HepG2 (cell line): ENCODE measurements around the gene SPNS3. TPM values are rescaled to one million over a fixed set of nuclear protein-coding genes. Genes with fewer than 3 reads are reported as not detected.

Experiments
- ATRX ChIP-seq: sonication (generic); formaldehyde crosslinking; IDR thresholded peaks from 2 replicates; pipeline ENCODE4 v1.4.0; 2020; ENCODE audit warnings: missing genetic modification reagents, borderline replicate concordance
- EP300 ChIP-seq, 3 experiments: sonication (generic) in 1 of 3; formaldehyde crosslinking in 1 of 3; IDR thresholded peaks; 2 replicates each; pipeline versions ENCODE4 v1.5.1 to v1.6.1; 2011 to 2020; ENCODE audit warnings: low read depth in 2 of 3, low read length in 2 of 3, borderline replicate concordance in 1 of 3, improper control_type of control experiment in 1 of 3, mild to moderate bottlenecking in 1 of 3, missing genetic modification reagents in 1 of 3, moderate library complexity in 1 of 3
- ETV5 ChIP-seq: IDR thresholded peaks from 2 replicates; pipeline ENCODE4 v1.6.1; 2018; ENCODE audit warnings: missing biosample characterization, missing genetic modification reagents, inconsistent platforms, borderline replicate concordance
- FOXC1 ChIP-seq: sonication (generic); formaldehyde crosslinking; IDR thresholded peaks from 2 replicates; pipeline ENCODE4 v1.8.0; 2022; ENCODE audit warnings: mild to moderate bottlenecking, missing genetic modification reagents, borderline replicate concordance
- HNRNPL ChIP-seq: fragments of 200-400 bp; formaldehyde crosslinking; IDR thresholded peaks from 2 replicates; pipeline ENCODE4 v1.6.1; 2017; ENCODE audit warnings: mild to moderate bottlenecking, low read depth, low read length
- MED8 ChIP-seq: sonication (generic); formaldehyde crosslinking; IDR thresholded peaks from 2 replicates; pipeline ENCODE4 v1.8.1; 2023; ENCODE audit warnings: mild to moderate bottlenecking, missing genetic modification reagents; ENCODE audit not compliant: insufficient replicate concordance
- MIER3 ChIP-seq: IDR thresholded peaks from 2 replicates; pipeline ENCODE4 v1.6.1; 2016; ENCODE audit warnings: missing compliant biosample characterization, borderline replicate concordance
- MTA1 ChIP-seq: sonication (generic); formaldehyde crosslinking; IDR thresholded peaks from 2 replicates; pipeline ENCODE4 v1.4.0; 2020; ENCODE audit warnings: missing genetic modification reagents, mild to moderate bottlenecking, borderline replicate concordance
- MYPOP ChIP-seq: sonication (generic); formaldehyde crosslinking; IDR thresholded peaks from 2 replicates; pipeline ENCODE4 v1.8.1; 2023; ENCODE audit warnings: mild to moderate bottlenecking, moderate library complexity, missing genetic modification reagents
- NFE2 ChIP-seq: sonication (generic); formaldehyde crosslinking; IDR thresholded peaks from 2 replicates; pipeline ENCODE4 v1.4.0; 2020; ENCODE audit warnings: missing genetic modification reagents
- NR2F1 ChIP-seq, 2 experiments: fragments of 450-650 bp in 1 of 2; formaldehyde crosslinking in 1 of 2; IDR thresholded peaks; 2 replicates each; pipeline versions ENCODE4 v1.5.0 to v1.6.1; 2016 to 2020; ENCODE audit warnings: mild to moderate bottlenecking in 1 of 2, missing compliant biosample characterization in 1 of 2, missing genetic modification reagents in 1 of 2, moderate library complexity in 1 of 2
- PAX8 ChIP-seq: sonication (generic); formaldehyde crosslinking; IDR thresholded peaks from 2 replicates; pipeline ENCODE4 v1.8.0; 2022; ENCODE audit warnings: mild to moderate bottlenecking, missing genetic modification reagents, borderline replicate concordance
- PCBP1 ChIP-seq: fragments of 200-400 bp; formaldehyde crosslinking; IDR thresholded peaks from 2 replicates; pipeline ENCODE4 v1.6.1; 2017; ENCODE audit warnings: mild to moderate bottlenecking, low read depth, low read length, borderline replicate concordance
- PHF21A ChIP-seq: sonication (generic); formaldehyde crosslinking; IDR thresholded peaks from 2 replicates; pipeline ENCODE4 v1.5.0; 2020; ENCODE audit warnings: mild to moderate bottlenecking, missing genetic modification reagents
- RARA ChIP-seq: IDR thresholded peaks from 2 replicates; pipeline ENCODE4 v1.6.1; 2016; ENCODE audit warnings: missing genetic modification reagents, missing compliant biosample characterization
- REPIN1 ChIP-seq: sonication (generic); formaldehyde crosslinking; IDR thresholded peaks from 2 replicates; pipeline ENCODE4 v1.8.0; 2022; ENCODE audit warnings: missing genetic modification reagents, low read depth, mild to moderate bottlenecking, borderline replicate concordance
- RFXAP ChIP-seq: sonication (generic); formaldehyde crosslinking; IDR thresholded peaks from 2 replicates; pipeline ENCODE4 v1.4.0; 2020; ENCODE audit warnings: missing genetic modification reagents, borderline replicate concordance
- SIN3B ChIP-seq: fragments of 150-350 bp; IDR thresholded peaks from 2 replicates; pipeline ENCODE4 v1.6.1; 2014; ENCODE audit warnings: low read length
- SOX5 ChIP-seq: IDR thresholded peaks from 2 replicates; pipeline ENCODE4 v1.6.1; 2016; ENCODE audit warnings: borderline replicate concordance
- TARDBP ChIP-seq: sonication (generic); formaldehyde crosslinking; IDR thresholded peaks from 2 replicates; pipeline ENCODE4 v1.8.0; 2022; ENCODE audit warnings: mild to moderate bottlenecking, missing genetic modification reagents
- TERF1 ChIP-seq: sonication (generic); formaldehyde crosslinking; IDR thresholded peaks from 2 replicates; pipeline ENCODE4 v1.8.0; 2022; ENCODE audit warnings: mild to moderate bottlenecking, missing genetic modification reagents, moderate library complexity
- TMF1 ChIP-seq: sonication (generic); formaldehyde crosslinking; IDR thresholded peaks from 2 replicates; pipeline ENCODE4 v1.8.1; 2022; ENCODE audit warnings: low read depth, missing genetic modification reagents
- TOPORS ChIP-seq: sonication (generic); formaldehyde crosslinking; IDR thresholded peaks from 2 replicates; pipeline ENCODE4 v1.8.0; 2023; ENCODE audit warnings: mild to moderate bottlenecking, missing genetic modification reagents
- ZFY ChIP-seq: sonication (generic); formaldehyde crosslinking; IDR thresholded peaks from 2 replicates; pipeline ENCODE4 v1.4.0; 2020; ENCODE audit warnings: missing genetic modification reagents
- ZNF543 ChIP-seq: sonication (generic); formaldehyde crosslinking; IDR thresholded peaks from 2 replicates; pipeline ENCODE4 v1.4.0; 2020; ENCODE audit warnings: mild to moderate bottlenecking, missing genetic modification reagents
- polyA plus RNA-seq, 8 experiments: library from polyadenylated mRNA; depleted of rRNA in 3 of 8; stranded (reverse) in 7 of 8; unstranded in 1 of 8; fragments of >200 nt; fragmentation: Illumina TruSeq in 4 of 8; extraction: Trizol in 4 of 8; gene quantifications; 2 replicates each; pipeline versions ENCODE4 v1.2.1 to v1.2.3, GENCODE V29; 2011 to 2016; ENCODE audit warnings: low read depth in 4 of 8, missing spikeins in 1 of 8, mixed read lengths in 1 of 8; ENCODE audit not compliant: insufficient read depth in 1 of 8
- total RNA-seq, 5 experiments: library from RNA; depleted of rRNA; stranded (reverse); fragments of >200 nt; fragmentation: Illumina TruSeq; extraction: Trizol; gene quantifications; 2 replicates each; pipeline ENCODE4 v1.2.3, GENCODE V29; 2016; ENCODE audit warnings: low read depth in 1 of 5
- TF ChIP-seq, protein P1 (sequence below): sonication (generic); formaldehyde crosslinking; IDR thresholded peaks from 2 replicates; pipeline ENCODE4 v1.5.0; 2020; ENCODE audit warnings: missing genetic modification reagents

Gene SPNS3
- total and polyA plus RNA-seq, 2 of the 13 experiments (the other 11 are each of a cell fraction or from before 2014, with no cell fraction given) = not detected

- TF ChIP-seq, protein P1, sequence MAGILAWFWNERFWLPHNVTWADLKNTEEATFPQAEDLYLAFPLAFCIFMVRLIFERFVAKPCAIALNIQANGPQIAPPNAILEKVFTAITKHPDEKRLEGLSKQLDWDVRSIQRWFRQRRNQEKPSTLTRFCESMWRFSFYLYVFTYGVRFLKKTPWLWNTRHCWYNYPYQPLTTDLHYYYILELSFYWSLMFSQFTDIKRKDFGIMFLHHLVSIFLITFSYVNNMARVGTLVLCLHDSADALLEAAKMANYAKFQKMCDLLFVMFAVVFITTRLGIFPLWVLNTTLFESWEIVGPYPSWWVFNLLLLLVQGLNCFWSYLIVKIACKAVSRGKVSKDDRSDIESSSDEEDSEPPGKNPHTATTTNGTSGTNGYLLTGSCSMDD (CRISPR knock-in tag) = no peak
- TF ChIP-seq TERF1 (CRISPR knock-in tag) (no peak), MYPOP (CRISPR knock-in tag) (no peak), SOX5 (CRISPR knock-in tag) (peak; percentile 83; the same call in 1 of the 2 replicates), PAX8 (CRISPR knock-in tag) (no peak), RARA (peak; percentile 42; the same call in 1 of the 2 replicates), PCBP1 (no peak), TARDBP (peak; percentile 72; the same call in 1 of the 2 replicates), ZFY (CRISPR knock-in tag) (peak; percentile 52; the same call in 1 of the 2 replicates), REPIN1 (peak; percentile 32; the same call in 1 of the 2 replicates), EP300 (IDR thresholded peaks at IDR 0.05; ENCODE audit: low read depth in 2 of 2, low read length in 2 of 2) (peak in 1 of 2 experiments; percentile 24; a peak in 2 of 4 replicates), EP300 (CRISPR knock-in tag; IDR thresholded peaks at IDR 0.05; ENCODE audit: borderline replicate concordance) (no peak), NFE2 (CRISPR knock-in tag) (no peak), TOPORS (CRISPR knock-in tag) (no peak), HNRNPL (no peak), FOXC1 (CRISPR knock-in tag) (peak; percentile 59; the same call in 1 of the 2 replicates), ZNF543 (no peak), TMF1 (CRISPR knock-in tag) (no peak), MTA1 (CRISPR knock-in tag) (peak; percentile 65; the same call in 1 of the 2 replicates), ATRX (no peak), RFXAP (CRISPR knock-in tag) (no peak), MIER3 (CRISPR knock-in tag) (peak; percentile 54; the same call in 1 of the 2 replicates), MED8 (CRISPR knock-in tag) (no peak), ETV5 (CRISPR knock-in tag) (peak; percentile 10; the same call in 1 of the 2 replicates), PHF21A (CRISPR knock-in tag) (0 out of 2 replicates have a peak, but pooled peaks have one; percentile 26), SIN3B (no peak), NR2F1 (CRISPR knock-in tag; IDR thresholded peaks at IDR 0.05) (no peak)
These were observed 20.3 kb downstream of the SPNS3 start (continued) for GRCh38 chr17:4453812-4454591.
